WTC11 (cell line): ENCODE results near the gene ST3GAL6.

Source experiments
- CREM ChIP-seq: sonication (generic); formaldehyde crosslinking; IDR thresholded peaks from 2 replicates; pipeline ENCODE4 v1.8.1; 2022; ENCODE audit warnings: mild to moderate bottlenecking, missing genetic modification reagents, moderate library complexity
- TEAD4 ChIP-seq: sonication (generic); formaldehyde crosslinking; IDR thresholded peaks from 2 replicates; pipeline ENCODE4 v1.8.0; 2022; ENCODE audit warnings: mild to moderate bottlenecking, missing genetic modification reagents

- TF ChIP-seq CREM (no peak), TEAD4 (CRISPR knock-in tag) (no peak)
Observed at GRCh38 chr3:98827221-98827920, 64.2 kb downstream of the ST3GAL6 start.
